ENCODE measurements around the gene SNAP91.

SNAP91 gene

GRCh38 chr6:83536647-83537589 lies 172.0 kb downstream of the SNAP91 start:
- DNase-seq = no peak

GRCh38 chr6:83536034-83536646 lies 172.8 kb downstream of the SNAP91 start:
- peak; percentile 28 for DNase-seq

- DNase-seq = no peak
These were observed 190.0 kb downstream of the SNAP91 start for GRCh38 chr6:83518816-83519480.

- DNase-seq = no peak
These were observed 191.4 kb downstream of the SNAP91 start for GRCh38 chr6:83517500-83517899.

GRCh38 chr6:83514866-83515466 lies 193.9 kb downstream of the SNAP91 start:
- no peak for DNase-seq

- DNase-seq = no peak
These were observed 194.4 kb downstream of the SNAP91 start for GRCh38 chr6:83514466-83514865.

- no peak for DNase-seq
These were observed 196.8 kb downstream of the SNAP91 start, which contains the start of gene PRSS35 for GRCh38 chr6:83511901-83512681. TSS of gene PRSS35 (plus strand) at chr6:83512534. CDS start at chr6:83523442, 10,908 bp downstream.

GRCh38 chr6:83511266-83511665 lies 197.6 kb downstream of the SNAP91 start:
- no peak for DNase-seq

GRCh38 chr6:83510791-83511190 lies 198.1 kb downstream of the SNAP91 start:
- DNase-seq = no peak

GRCh38 chr6:83509441-83509840 lies 199.5 kb downstream of the SNAP91 start:
- no peak for DNase-seq

- DNase-seq = no peak
These were observed 203.5 kb downstream of the SNAP91 start for GRCh38 chr6:83505356-83505755.

Data from stimulated activated naive CD4-positive, alpha-beta T cell treated with Interleukin-2 at 50 U/mL for 16 hours (primary cell).